Activated T-helper 1 cell treated with anti-CD3 and anti-CD28 coated beads, Interleukin-12 subunit alpha, Interleukin-12 subunit beta, Interleukin-2, Interleukin-4 antibody, amounts not matched to agents 30 ng/mL and 10 ng/mL and 1 ng/mL, durations not matched to agents 14 hours and 24 hours and 36 hours (primary cell): ENCODE data around the gene SH2D6. TPM values are rescaled to one million over a fixed set of nuclear protein-coding genes. Genes with fewer than 3 reads are reported as not detected.

Experiments used
- DNase-seq: peaks from one replicate; pipeline ENCODE4 v3.0.0; 2021; ENCODE audit warnings: low spot score
- H3K27ac Mint-ChIP-seq: one replicate; pipeline ENCODE4 v1.8.0; 2021; ENCODE audit warnings: mild to moderate bottlenecking, mixed read lengths
- H3K27me3 Mint-ChIP-seq: one replicate; pipeline ENCODE4 v1.8.0; 2022; ENCODE audit warnings: mild to moderate bottlenecking, moderate library complexity, mixed read lengths; ENCODE audit not compliant: insufficient read depth
- H3K36me3 Mint-ChIP-seq: one replicate; pipeline ENCODE4 v1.8.0; 2021; ENCODE audit warnings: low read depth, mixed read lengths
- H3K4me1 Mint-ChIP-seq: one replicate; pipeline ENCODE4 v1.8.0; 2021; ENCODE audit warnings: low read depth, mixed read lengths
- H3K4me3 Mint-ChIP-seq: one replicate; pipeline ENCODE4 v1.8.0; 2021; ENCODE audit warnings: mild to moderate bottlenecking, moderate library complexity, mixed read lengths
- H3K9me3 Mint-ChIP-seq: one replicate; pipeline ENCODE4 v1.8.0; 2021; ENCODE audit warnings: mixed read lengths
- intact Hi-C: fragments of 100-400 bp; cut with micrococcal nuclease; formaldehyde crosslinking; loops from one replicate; pipeline ENCODE4 v1.15.1; 2024
- total RNA-seq: library from RNA; stranded (reverse); gene quantifications from 2 replicates; pipeline ENCODE4 v1.2.3, GENCODE V29; 2022

SH2D6 gene
- total RNA-seq, 1 donor from 2014 or later, result 0.70 TPM

DNA sequence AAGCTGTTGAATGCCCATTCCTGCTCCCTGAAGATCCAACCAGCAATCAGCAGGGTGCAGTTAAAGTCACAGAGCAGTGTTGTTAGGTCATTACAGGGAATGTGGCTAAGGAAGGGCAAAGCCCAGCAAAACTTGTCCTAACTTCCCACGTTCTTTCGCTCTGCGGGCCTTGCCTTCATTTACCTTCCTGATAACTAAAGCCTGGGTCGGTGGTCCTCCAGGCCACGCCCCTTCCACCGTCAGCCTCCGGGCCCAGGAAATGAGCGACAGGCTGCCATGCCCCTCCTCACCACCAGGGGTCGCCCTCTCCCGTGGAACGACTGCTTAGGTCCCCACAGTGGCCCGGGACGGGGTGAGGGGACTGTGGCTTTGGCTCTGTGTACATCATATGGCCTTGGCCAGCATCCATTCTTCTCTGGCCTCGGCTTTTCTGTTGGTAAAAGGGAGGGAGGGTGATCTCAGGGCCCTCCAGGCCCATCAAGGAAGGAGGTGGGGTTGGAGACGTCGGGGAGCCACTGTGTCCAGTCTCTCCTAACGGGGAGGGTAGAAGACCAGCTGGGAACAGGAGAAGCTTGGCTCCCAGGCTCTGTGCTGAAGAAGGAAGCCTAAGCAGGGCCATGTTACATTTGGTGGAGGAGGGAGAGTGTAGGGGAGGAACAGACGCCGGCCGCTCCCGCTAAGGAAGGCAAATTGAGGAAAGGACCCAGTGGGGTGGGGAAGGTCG is 2.2 kb downstream of the SH2D6 start:
- Mint-ChIP-seq H3K36me3 (no peaks in the 10 kb centered on the region), H3K9me3 (no peaks in the 10 kb centered on the region), H3K27me3 (no peaks in the 10 kb centered on the region), H3K27ac (peak overlapping the region; percentile 84), H3K4me1 (peaks cover 34% of the 10 kb centered on the region), H3K4me3 (peak overlapping the region; percentile 80)
- intact Hi-C loops, result loop anchor here (1.0 kb wide), 5 partner anchors 17 to 175 kb away; partner anchors contain the start of genes MAT2A and RNF181
- DNase-seq, result peak; percentile 86

DNA sequence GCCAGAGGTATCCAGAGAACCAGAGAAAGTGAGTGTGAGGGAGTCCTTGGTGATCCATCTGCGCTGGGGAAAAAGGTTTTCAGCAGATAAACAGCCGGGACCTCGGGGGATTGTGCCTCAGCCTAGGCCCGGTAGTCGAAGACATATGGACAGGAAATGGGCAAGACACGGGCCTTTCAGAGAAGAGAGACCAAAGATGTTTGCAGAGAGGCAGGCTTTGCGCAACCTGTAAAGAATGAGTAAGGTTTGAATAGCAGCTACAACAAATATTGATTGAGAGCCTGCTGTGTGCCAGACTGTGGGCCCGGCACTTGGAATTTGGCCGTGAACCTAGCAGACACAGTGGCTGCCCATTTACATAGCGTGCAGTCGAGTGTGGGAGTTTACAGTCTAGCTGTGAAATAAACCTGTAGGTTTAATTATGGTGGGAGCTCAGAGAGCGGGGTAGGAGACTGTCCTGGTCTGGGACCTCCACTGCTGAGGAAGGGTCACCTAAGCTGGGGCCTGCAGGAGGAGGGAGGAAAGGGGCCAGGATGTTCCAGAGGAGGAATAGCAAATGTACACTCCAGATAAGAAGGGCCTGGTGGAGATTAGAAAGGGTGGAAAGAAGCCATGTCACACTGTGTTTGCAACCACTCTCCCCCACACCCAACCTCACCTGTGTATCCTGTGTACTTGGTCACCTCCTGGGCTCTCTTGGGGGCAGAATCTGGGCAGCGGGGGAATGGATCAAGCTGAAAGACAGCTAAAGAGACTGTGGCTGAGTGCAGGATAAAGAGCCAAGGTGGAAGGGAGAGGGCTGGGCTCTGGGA is 3.0 kb downstream of the SH2D6 start:
- Mint-ChIP-seq H3K4me3 (no peak overlapping the region), H3K27ac (peak overlapping the region; percentile 84), H3K27me3 (no peaks in the 10 kb centered on the region), H3K36me3 (no peaks in the 10 kb centered on the region), H3K9me3 (no peaks in the 10 kb centered on the region), H3K4me1 (peaks cover 31% of the 10 kb centered on the region)
- intact Hi-C loops, result no loop called here
- DNase-seq, result no peak

DNA sequence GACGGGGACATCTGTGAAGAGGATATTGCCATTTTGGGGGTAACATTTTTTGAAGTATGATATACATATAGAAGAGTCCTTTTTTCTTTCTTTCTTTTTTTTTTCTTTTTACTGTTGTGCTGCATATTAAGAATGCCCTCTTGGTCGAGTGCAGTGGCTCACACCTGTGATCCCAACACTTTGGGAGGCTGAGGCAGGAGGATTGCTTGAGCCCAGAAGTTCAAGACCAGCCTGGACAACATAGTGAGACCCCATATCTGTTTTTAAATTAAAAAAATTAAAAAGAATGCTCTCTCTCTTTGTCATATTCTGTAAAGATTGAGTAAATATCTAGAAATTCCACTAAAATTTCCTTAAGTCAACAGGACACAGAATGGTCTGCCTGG is 3.6 kb downstream of the SH2D6 start:
- Mint-ChIP-seq H3K4me3 (no peak overlapping the region), H3K27ac (peak overlapping the region; percentile 44), H3K9me3 (no peaks in the 10 kb centered on the region), H3K36me3 (no peaks in the 10 kb centered on the region), H3K27me3 (no peaks in the 10 kb centered on the region), H3K4me1 (peaks cover 31% of the 10 kb centered on the region)
- intact Hi-C loops, result no loop called here
- DNase-seq, result no peak

DNA sequence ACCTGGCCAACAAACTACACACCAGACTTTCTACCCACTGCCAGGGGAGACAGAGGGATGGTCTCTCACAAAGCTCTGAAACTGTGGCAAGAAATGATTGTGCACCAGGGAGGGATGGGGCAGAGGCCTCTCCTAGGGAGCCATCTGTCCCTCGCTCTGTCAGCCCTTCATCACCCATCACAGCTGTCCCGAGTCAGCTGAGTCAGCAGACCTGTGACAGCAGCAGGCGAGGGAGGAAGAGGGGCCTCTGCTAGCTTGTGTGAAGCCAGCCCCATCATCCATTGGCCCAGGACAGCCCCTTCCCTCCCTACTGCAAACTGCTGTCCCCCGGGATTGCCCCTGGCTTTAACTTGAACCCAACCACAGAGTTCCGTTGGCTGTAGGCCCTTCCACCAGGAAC is 5.0 kb downstream of the SH2D6 start:
- no peak for DNase-seq
- no peak overlapping the region for H3K4me3 Mint-ChIP-seq
- peaks cover 24% of the 10 kb centered on the region for H3K4me1 Mint-ChIP-seq
- no peaks in the 10 kb centered on the region for H3K9me3 Mint-ChIP-seq
- no peak overlapping the region for H3K27ac Mint-ChIP-seq
- no peaks in the 10 kb centered on the region for H3K27me3 Mint-ChIP-seq
- intact Hi-C loops, result no loop called here
- H3K36me3 Mint-ChIP-seq, result no peaks in the 10 kb centered on the region

GRCh38 chr2:85425588-85425987 is 7.1 kb downstream of the SH2D6 start:
- Mint-ChIP-seq H3K4me3 (no peak overlapping the region), H3K27ac (no peak overlapping the region), H3K9me3 (no peaks in the 10 kb centered on the region), H3K36me3 (no peaks in the 10 kb centered on the region), H3K27me3 (no peaks in the 10 kb centered on the region), H3K4me1 (peaks cover 9% of the 10 kb centered on the region)
- intact Hi-C loops, result no loop called here
- DNase-seq, result no peak

GRCh38 chr2:85427300-85427835 is 8.9 kb downstream of the SH2D6 start:
- Mint-ChIP-seq H3K4me1 (no peaks in the 10 kb centered on the region), H3K27ac (no peak overlapping the region), H3K27me3 (no peaks in the 10 kb centered on the region), H3K4me3 (no peak overlapping the region), H3K9me3 (no peaks in the 10 kb centered on the region), H3K36me3 (no peaks in the 10 kb centered on the region)
- no peak for DNase-seq
- intact Hi-C loops, result no loop called here

DNA sequence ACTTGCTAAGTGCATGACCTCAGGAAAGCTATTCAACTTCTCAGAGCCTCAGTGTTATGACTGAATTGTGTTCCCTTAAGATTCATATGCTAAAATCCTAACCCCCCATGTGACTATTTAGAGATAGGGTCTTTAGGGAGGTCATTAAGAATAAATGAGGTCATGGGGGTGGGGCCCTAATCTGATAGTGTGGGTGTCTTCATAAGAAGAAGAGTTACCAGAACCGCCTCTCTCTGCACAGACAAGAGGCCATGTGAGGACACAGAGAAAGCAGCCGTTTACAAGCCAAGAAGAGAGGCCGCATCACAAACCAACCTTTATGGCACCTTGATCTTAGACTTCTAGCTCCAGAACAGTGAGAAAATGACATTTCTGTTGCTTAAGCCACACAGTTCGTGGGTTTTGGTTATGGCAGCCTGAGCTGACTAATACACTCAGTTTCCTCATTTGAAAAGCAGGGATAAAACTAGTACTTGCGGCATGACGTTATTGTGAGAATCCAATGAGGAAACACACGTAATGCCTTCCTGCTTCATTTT is 9.9 kb downstream of the SH2D6 start:
- Mint-ChIP-seq H3K4me3 (no peak overlapping the region), H3K4me1 (no peaks in the 10 kb centered on the region), H3K27ac (no peak overlapping the region), H3K27me3 (no peaks in the 10 kb centered on the region), H3K36me3 (no peaks in the 10 kb centered on the region), H3K9me3 (no peaks in the 10 kb centered on the region)
- DNase-seq, result no peak
- intact Hi-C loops, result no loop called here

DNA sequence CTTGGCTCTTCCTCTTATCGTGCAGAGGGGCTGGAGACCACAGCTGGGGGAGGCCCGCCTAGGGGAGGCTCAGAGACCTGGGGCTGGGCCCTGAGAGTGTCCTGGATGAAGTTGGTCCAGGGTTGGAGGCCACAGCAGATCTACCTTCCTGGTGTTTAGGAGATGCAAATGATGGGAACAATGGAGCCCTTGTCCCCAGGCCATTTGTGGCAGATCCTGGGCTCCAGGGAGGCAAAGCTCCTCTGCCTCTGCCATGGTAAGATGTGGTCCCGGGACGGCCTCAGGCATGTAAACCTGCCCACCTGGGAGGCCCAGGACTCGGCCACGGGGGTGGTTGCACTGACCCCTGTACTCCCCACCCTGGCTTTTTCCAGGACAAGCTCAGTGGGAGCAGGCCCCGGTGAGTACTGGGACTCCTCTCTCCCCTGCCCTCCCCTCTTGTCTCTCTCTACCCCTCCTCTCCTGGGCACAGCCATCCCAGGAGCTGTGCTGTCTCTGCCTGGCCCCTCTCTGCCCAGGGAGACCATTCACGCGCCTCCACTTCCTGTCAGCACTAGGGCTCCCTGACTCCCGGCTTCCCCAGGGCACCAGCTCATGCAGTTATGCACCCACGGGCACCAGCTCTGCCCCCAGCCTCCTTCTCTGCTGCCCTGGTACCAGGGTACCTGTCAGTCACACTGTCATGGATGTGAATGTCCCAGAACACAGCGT is 10.9 kb downstream of the SH2D6 start:
- H3K9me3 Mint-ChIP-seq, result no peaks in the 10 kb centered on the region
- no peaks in the 10 kb centered on the region for H3K4me1 Mint-ChIP-seq
- no peak for DNase-seq
- intact Hi-C loops, result no loop called here
- H3K4me3 Mint-ChIP-seq, result no peak overlapping the region
- no peaks in the 10 kb centered on the region for H3K27me3 Mint-ChIP-seq
- H3K27ac Mint-ChIP-seq, result no peak overlapping the region
- H3K36me3 Mint-ChIP-seq, result no peaks in the 10 kb centered on the region

DNA sequence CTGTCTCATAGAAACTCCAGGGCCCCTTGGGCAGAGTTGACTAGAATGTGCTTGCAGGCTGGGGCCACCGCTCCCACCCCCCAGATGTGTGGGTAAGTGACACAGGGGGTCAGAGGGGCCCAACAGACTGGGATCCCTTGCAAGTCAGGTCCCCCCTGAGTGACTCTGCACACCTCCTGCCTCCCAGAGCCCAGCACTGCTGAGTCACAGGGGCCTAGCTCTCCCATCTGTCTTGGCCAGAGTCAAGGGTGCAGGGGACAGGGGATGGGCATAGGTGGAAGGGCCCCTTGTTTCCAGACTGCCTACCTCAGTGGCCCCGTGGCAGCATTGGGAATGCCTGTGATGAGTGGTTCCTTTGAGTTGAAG is 11.4 kb downstream of the SH2D6 start:
- no peak for DNase-seq
- no peak overlapping the region for H3K4me3 Mint-ChIP-seq
- H3K4me1 Mint-ChIP-seq, result no peaks in the 10 kb centered on the region
- intact Hi-C loops, result no loop called here
- no peak overlapping the region for H3K27ac Mint-ChIP-seq
- H3K36me3 Mint-ChIP-seq, result no peaks in the 10 kb centered on the region
- no peaks in the 10 kb centered on the region for H3K9me3 Mint-ChIP-seq
- no peaks in the 10 kb centered on the region for H3K27me3 Mint-ChIP-seq

GRCh38 chr2:85430752-85431569 is 12.4 kb downstream of the SH2D6 start:
- Mint-ChIP-seq H3K4me1 (peaks cover 2% of the 10 kb centered on the region), H3K4me3 (no peak overlapping the region), H3K9me3 (no peaks in the 10 kb centered on the region), H3K27ac (no peak overlapping the region), H3K36me3 (no peaks in the 10 kb centered on the region), H3K27me3 (no peaks in the 10 kb centered on the region)
- intact Hi-C loops, result no loop called here
- no peak for DNase-seq

- Mint-ChIP-seq H3K4me3 (no peak overlapping the region), H3K27me3 (no peaks in the 10 kb centered on the region), H3K27ac (no peak overlapping the region), H3K4me1 (peaks cover 8% of the 10 kb centered on the region), H3K9me3 (no peaks in the 10 kb centered on the region), H3K36me3 (no peaks in the 10 kb centered on the region)
- intact Hi-C loops, result no loop called here
- no peak for DNase-seq
These were observed 13.2 kb downstream of the SH2D6 start for GRCh38 chr2:85431570-85432205.
